H1 (cell line): ENCODE results near the gene ELOVL5. TPM values are rescaled to one million over a fixed set of nuclear protein-coding genes. Genes with fewer than 3 reads are reported as not detected.

ENCODE experiments used
- CTCF ChIA-PET: fragments of 300-600 bp; sonication (Branson Sonifier 250); formaldehyde crosslinking; loops from one replicate; lab custom pipeline; 2021; ENCODE audit not compliant: partially characterized antibody; lab: Charles Lee
- POLR2A ChIA-PET: fragments of 300-600 bp; sonication (Branson Sonifier 250); formaldehyde crosslinking; loops from one replicate; lab custom pipeline; 2021; ENCODE audit warnings: inconsistent platforms; ENCODE audit not compliant: partially characterized antibody; lab: Charles Lee
- DNase-seq, 2 experiments: peaks; one replicate each; pipeline versions ENCODE4 v3.0.0 to v3.0.0-alpha.2; 2010 to 2022; ENCODE audit warnings: low spot score in 2 of 2, low read depth in 1 of 2, mixed read lengths in 1 of 2
- FAIRE-seq: peaks from 2 replicates; lab custom pipeline; 2011; peaks lifted over from hg19 to GRCh38; lab: Jason Lieb, UNC
- H2AFZ ChIP-seq: 2 replicates; pipeline ENCODE4 v1.8.1; 2012; ENCODE audit warnings: low read length, inconsistent platforms
- H2AK5ac ChIP-seq: 2 replicates; pipeline ENCODE4 v1.6.1; 2013; ENCODE audit warnings: low read depth, low read length
- H2BK120ac ChIP-seq: replicated peaks from 2 replicates; pipeline ENCODE3; 2013; ENCODE audit warnings: low read depth, low read length, inconsistent platforms
- H2BK12ac ChIP-seq: 2 replicates; pipeline ENCODE4 v1.6.1; 2013; ENCODE audit warnings: low read depth, low read length
- H2BK15ac ChIP-seq: 2 replicates; pipeline ENCODE4 v1.6.1; 2013; ENCODE audit warnings: low read length
- H2BK20ac ChIP-seq: 2 replicates; pipeline ENCODE4 v1.6.1; 2013; ENCODE audit warnings: low read length
- H2BK5ac ChIP-seq: 2 replicates; pipeline ENCODE4 v1.6.1; 2013; ENCODE audit warnings: low read depth, low read length
- H3K14ac ChIP-seq: 2 replicates; pipeline ENCODE4 v1.6.1; 2013; ENCODE audit warnings: inconsistent platforms; ENCODE audit not compliant: insufficient read length
- H3K18ac ChIP-seq: 2 replicates; pipeline ENCODE4 v1.6.1; 2013; ENCODE audit warnings: low read length; ENCODE audit errors: extremely low read depth
- H3K23ac ChIP-seq: 2 replicates; pipeline ENCODE4 v1.6.1; 2013; ENCODE audit warnings: inconsistent platforms; ENCODE audit not compliant: insufficient read length
- H3K23me2 ChIP-seq: 2 replicates; pipeline ENCODE4 v1.6.1; 2013; ENCODE audit warnings: low read depth, low read length
- H3K27ac ChIP-seq: 2 replicates; pipeline ENCODE4 v1.6.1; 2011; ENCODE audit warnings: low read depth, low read length, inconsistent platforms
- H3K27me3 ChIP-seq, 4 experiments: replicated peaks in 1 of 4; 1 replicate in 1 of 4; 2 replicates in 3 of 4; pipeline versions ENCODE4 v1.6.1 to v1.8.1; 2011 to 2013; ENCODE audit warnings: low read length in 3 of 4, mild to moderate bottlenecking in 3 of 4, inconsistent platforms in 2 of 4, mixed read lengths in 2 of 4, moderate library complexity in 1 of 4; ENCODE audit not compliant: control insufficient read depth in 3 of 4, insufficient read depth in 3 of 4; ENCODE audit errors: extremely low read depth in 1 of 4
- H3K36me3 ChIP-seq, 4 experiments: 2 replicates each; pipeline versions ENCODE4 v1.6.1 to v1.8.1; 2011 to 2013; ENCODE audit warnings: mild to moderate bottlenecking in 4 of 4, low read length in 3 of 4, moderate library complexity in 2 of 4, control low read depth in 1 of 4, inconsistent platforms in 1 of 4; ENCODE audit not compliant: insufficient read depth in 4 of 4, control insufficient read depth in 2 of 4
- H3K4ac ChIP-seq: replicated peaks from 2 replicates; pipeline ENCODE3; 2013; ENCODE audit warnings: low read length, low read depth, mixed read lengths, inconsistent platforms; ENCODE audit not compliant: insufficient read length
- H3K4me1 ChIP-seq, 4 experiments: replicated peaks in 1 of 4; 1 replicate in 1 of 4; 2 replicates in 3 of 4; pipeline versions ENCODE4 v1.6.1 to v1.8.1; 2011 to 2013; ENCODE audit warnings: low read length in 3 of 4, inconsistent platforms in 2 of 4, mixed read lengths in 1 of 4; ENCODE audit not compliant: insufficient read depth in 4 of 4, control insufficient read depth in 3 of 4
- H3K4me2 ChIP-seq, 2 experiments: 2 replicates each; pipeline versions ENCODE4 v1.6.1 to v1.8.1; 2011 to 2013; ENCODE audit warnings: low read depth in 2 of 2, low read length in 2 of 2, control low read depth in 1 of 2, inconsistent platforms in 1 of 2, mild to moderate bottlenecking in 1 of 2; ENCODE audit not compliant: insufficient read depth in 1 of 2
- H3K4me3 ChIP-seq, 4 experiments: fragments of 200-600, 300-600 bp in 1 of 4; sonication (generic), shearing (Covaris generic), sonication (Bioruptor Twin) in 1 of 4; 2 replicates each; pipeline versions ENCODE4 v1.5.1 to v1.8.1; 2011 to 2016; ENCODE audit warnings: low read length in 4 of 4, low read depth in 3 of 4, control low read depth in 2 of 4, inconsistent platforms in 2 of 4, mild to moderate bottlenecking in 2 of 4, mixed read lengths in 1 of 4, moderate library complexity in 1 of 4; ENCODE audit not compliant: insufficient read depth in 2 of 4; ENCODE audit errors: extremely low read depth in 1 of 4
- H3K56ac ChIP-seq: replicated peaks from 2 replicates; pipeline ENCODE3; 2013; ENCODE audit warnings: low read depth, mild to moderate bottlenecking, mixed read lengths, low read length, inconsistent platforms; ENCODE audit not compliant: insufficient read length
- H3K79me1 ChIP-seq: 2 replicates; pipeline ENCODE4 v1.6.1; 2013; ENCODE audit warnings: low read depth, low read length, control low read depth
- H3K79me2 ChIP-seq, 2 experiments: 2 replicates each; pipeline versions ENCODE4 v1.6.1 to v1.8.1; 2012 to 2013; ENCODE audit warnings: low read length in 2 of 2, mild to moderate bottlenecking in 2 of 2, inconsistent platforms in 1 of 2; ENCODE audit not compliant: insufficient read depth in 2 of 2, control insufficient read depth in 1 of 2
- H3K9ac ChIP-seq, 4 experiments: replicated peaks in 1 of 4; 1 replicate in 1 of 4; 2 replicates in 3 of 4; pipeline versions ENCODE4 v1.6.1 to v1.8.1; 2011 to 2013; ENCODE audit warnings: low read depth in 3 of 4, low read length in 3 of 4, control low read depth in 2 of 4, mild to moderate bottlenecking in 2 of 4, moderate library complexity in 2 of 4, inconsistent platforms in 1 of 4; ENCODE audit errors: extremely low read depth in 1 of 4
- H3K9me3 ChIP-seq, 2 experiments: 2 replicates each; pipeline versions ENCODE4 v1.6.1 to v1.8.1; 2012 to 2013; ENCODE audit warnings: mild to moderate bottlenecking in 2 of 2, moderate library complexity in 2 of 2, control low read depth in 1 of 2, inconsistent platforms in 1 of 2, low read depth in 1 of 2, low read length in 1 of 2, mixed read lengths in 1 of 2; ENCODE audit not compliant: insufficient read depth in 2 of 2
- H4K20me1 ChIP-seq, 2 experiments: replicated peaks in 1 of 2; 2 replicates each; pipeline versions ENCODE3 to v1.8.1; 2011 to 2013; ENCODE audit warnings: inconsistent platforms in 2 of 2, low read length in 2 of 2, mild to moderate bottlenecking in 1 of 2; ENCODE audit not compliant: insufficient read depth in 2 of 2, control insufficient read depth in 1 of 2
- H4K5ac ChIP-seq: 2 replicates; pipeline ENCODE4 v1.6.1; 2013; ENCODE audit warnings: low read length, low read depth, mixed read lengths, inconsistent platforms; ENCODE audit not compliant: insufficient read length
- H4K8ac ChIP-seq: 2 replicates; pipeline ENCODE4 v1.8.0; 2013; ENCODE audit warnings: mild to moderate bottlenecking, moderate library complexity, low read length, inconsistent platforms; ENCODE audit not compliant: insufficient read depth; ENCODE audit errors: extremely low read depth
- H4K91ac ChIP-seq: replicated peaks from 2 replicates; pipeline ENCODE3; 2013; ENCODE audit warnings: low read length, mixed read lengths, inconsistent platforms; ENCODE audit not compliant: insufficient read length
- CREB1 ChIP-seq: IDR thresholded peaks from 2 replicates; pipeline ENCODE4 v1.6.1; 2012; ENCODE audit warnings: inconsistent platforms
- CTBP2 ChIP-seq: IDR thresholded peaks from 2 replicates; pipeline ENCODE4 v1.7.0; 2011; ENCODE audit warnings: borderline replicate concordance, mild to moderate bottlenecking, moderate library complexity, mixed read lengths, low read length; ENCODE audit not compliant: insufficient read depth, insufficient read length
- EGR1 ChIP-seq: IDR thresholded peaks from 2 replicates; pipeline ENCODE4 v1.6.1; 2011; ENCODE audit warnings: low read depth, low read length, borderline replicate concordance
- GTF2F1 ChIP-seq: IDR thresholded peaks from 2 replicates; pipeline ENCODE4 v1.6.1; 2012; ENCODE audit warnings: low read depth, low read length, improper control_type of control experiment, borderline replicate concordance
- HDAC2 ChIP-seq, 2 experiments: fragments of 300-600 bp in 1 of 2; sonication (generic) in 1 of 2; IDR thresholded peaks; 2 replicates each; pipeline ENCODE4 v1.6.1; 2011 to 2012; ENCODE audit warnings: low read depth in 2 of 2, low read length in 2 of 2, mild to moderate bottlenecking in 2 of 2, moderate library complexity in 2 of 2, borderline replicate concordance in 1 of 2, inconsistent platforms in 1 of 2
- JUND ChIP-seq: IDR thresholded peaks from 2 replicates; pipeline ENCODE4 v1.6.1; 2011; ENCODE audit warnings: mild to moderate bottlenecking, improper control_type of control experiment, low read length
- KDM4A ChIP-seq: IDR thresholded peaks from one replicate; pipeline ENCODE4 v1.7.1; 2012; ENCODE audit warnings: low read depth, mild to moderate bottlenecking, moderate library complexity, low read length, inconsistent platforms; ENCODE audit not compliant: severe bottlenecking
- POU5F1 ChIP-seq: IDR thresholded peaks from 2 replicates; pipeline ENCODE4 v1.6.1; 2011; ENCODE audit warnings: low read depth, mild to moderate bottlenecking, low read length, moderate library complexity
- RBBP5 ChIP-seq: IDR thresholded peaks from 2 replicates; pipeline ENCODE4 v1.7.1; 2012; ENCODE audit warnings: low read depth, mild to moderate bottlenecking, inconsistent platforms, low read length, moderate library complexity, borderline replicate concordance
- RFX5 ChIP-seq: IDR thresholded peaks from 2 replicates; pipeline ENCODE4 v1.6.1; 2011; ENCODE audit warnings: low read depth, low read length, improper control_type of control experiment, borderline replicate concordance
- SRF ChIP-seq: IDR thresholded peaks from 2 replicates; pipeline ENCODE4 v1.6.1; 2011; ENCODE audit warnings: mild to moderate bottlenecking, low read depth, low read length, moderate library complexity
- TAF1 ChIP-seq: IDR thresholded peaks from 2 replicates; pipeline ENCODE4 v1.6.1; 2011; ENCODE audit warnings: mild to moderate bottlenecking, low read depth, low read length
- TBP ChIP-seq: IDR thresholded peaks from 2 replicates; pipeline ENCODE4 v1.6.1; 2011; ENCODE audit warnings: low read depth, low read length, improper control_type of control experiment
- YY1 ChIP-seq: IDR thresholded peaks from 2 replicates; pipeline ENCODE4 v1.6.1; 2011; ENCODE audit warnings: low read depth, mild to moderate bottlenecking, low read length
- WGBS, 2 experiments: shearing (Covaris generic) in 1 of 2; methylation state at CpG; one replicate each; pipeline versions ENCODE4 v1.1.6 to v1.1.7; 2013 to 2015; ENCODE audit warnings: low lambda C conversion rate in 2 of 2, mixed read lengths in 2 of 2, inconsistent platforms in 1 of 2, low coverage in 1 of 2, missing lambda C conversion rate in 1 of 2; ENCODE audit not compliant: insufficient replicate concordance in 2 of 2, insufficient coverage in 1 of 2, insufficient read length in 1 of 2; ENCODE audit errors: extremely low coverage in 1 of 2, missing lambda C conversion rate in 1 of 2; 5-methylcytosine and 5-hydroxymethylcytosine counted together
- polyA plus RNA-seq, 7 experiments: library from polyadenylated mRNA; depleted of rRNA in 3 of 7; stranded (reverse) in 5 of 7; unstranded in 2 of 7; fragments of >200 nt in 5 of 7; fragments of 200-250 nt in 2 of 7; gene quantifications; 1 replicate in 5 of 7; 2 replicates in 1 of 7; 4 replicates in 1 of 7; pipeline versions ENCODE4 v1.2.1 to v1.2.3, GENCODE V29; 2011 to 2013; ENCODE audit warnings: missing spikeins in 2 of 7, mixed read lengths in 2 of 7
- total RNA-seq: library from RNA; stranded (reverse); fragmentation: NEBNext Ultra II Directional; extraction: Animal tissue kit (Norgen Biotek cat#: 25700); gene quantifications from 2 replicates; pipeline ENCODE4 v1.2.1, GENCODE V29; 2021

The ELOVL5 gene
- total and polyA plus RNA-seq, 2 of the 8 experiments (the other 6 are each of a cell fraction or from before 2014, with no cell fraction given) = 113 to 156 TPM

DNA sequence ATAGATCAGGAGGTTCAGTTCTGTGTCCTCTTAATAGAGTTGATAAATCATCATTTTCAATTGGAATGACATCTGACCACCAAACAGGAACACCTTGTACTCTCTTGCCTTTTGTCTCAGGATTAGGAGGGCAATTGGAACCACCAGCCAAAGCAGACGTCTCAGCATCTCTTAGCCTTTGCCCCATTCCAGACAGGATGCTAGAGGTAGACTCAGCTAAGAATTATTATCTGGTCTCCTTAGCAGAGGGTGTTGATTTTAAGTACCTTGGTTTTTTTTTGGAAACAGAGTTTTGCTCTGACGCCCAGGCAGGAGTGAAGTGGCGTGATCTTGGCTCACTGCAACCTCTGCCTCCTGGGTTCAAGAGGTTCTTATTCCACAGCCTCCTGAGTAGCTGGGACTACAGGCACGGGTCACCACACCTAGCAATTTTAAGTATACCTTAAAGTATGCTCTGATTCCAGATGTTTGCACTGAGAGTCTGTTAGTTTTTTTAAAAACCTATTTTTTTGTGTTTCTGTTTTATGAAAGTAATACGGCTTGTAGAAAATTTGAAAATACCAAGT lies 28.0 kb upstream of the ELOVL5 start:
- Histone ChIP-seq H2BK15ac (no peak overlapping the region), H4K5ac (no peak overlapping the region), H3K9me3 (no peaks in the 10 kb centered on the region), H3K14ac (no peak overlapping the region), H4K91ac (no peak overlapping the region), H3K23me2 (no peaks in the 10 kb centered on the region), H3K9ac (no peak overlapping the region), H3K4ac (no peak overlapping the region), H2BK20ac (no peak overlapping the region), H3K4me2 (no peak overlapping the region), H2AK5ac (no peak overlapping the region), H4K20me1 (no peaks in the 10 kb centered on the region), H3K56ac (no peak overlapping the region), H2AFZ (no peak overlapping the region), H2BK12ac (no peak overlapping the region), H3K4me1 (no peaks in the 10 kb centered on the region), H3K36me3 (no peaks in the 10 kb centered on the region), H3K79me2 (no peaks in the 10 kb centered on the region), H3K4me3 (no peak overlapping the region), H3K23ac (no peak overlapping the region), H4K8ac (no peak overlapping the region), H3K18ac (no peak overlapping the region), H3K79me1 (no peaks in the 10 kb centered on the region), H2BK5ac (no peak overlapping the region), H2BK120ac (no peak overlapping the region), H3K27ac (no peak overlapping the region), H3K27me3 (no peaks in the 10 kb centered on the region)
- no peak for FAIRE-seq
- WGBS, 2 experiments = 87% methylated on average over 5 of the region's 5 CpGs; no CpG with 5 or more reads in 1 of the 2 experiments
- POLR2A ChIA-PET = no interaction called here
- no peak for DNase-seq
- CTCF ChIA-PET = no interaction called here
- TF ChIP-seq RBBP5 (no peak), CTBP2 (no peak), TAF1 (no peak), POU5F1 (no peak), GTF2F1 (no peak), SRF (no peak), KDM4A (no peak), RFX5 (no peak), CREB1 (no peak), EGR1 (no peak), JUND (no peak), YY1 (no peak), TBP (no peak), HDAC2 (IDR thresholded peaks at IDR 0.05; ENCODE audit: borderline replicate concordance in 1 of 2, low read depth in 2 of 2, low read length in 2 of 2) (no peak)
